Measurements from ENCODE around the gene SPIN1. TPM values are rescaled to one million over a fixed set of nuclear protein-coding genes. Genes with fewer than 3 reads are reported as not detected.

SPIN1 gene
- total and polyA plus RNA-seq, 2 donors (not counting 1 experiment from before 2014, with no cell fraction given), result 9.9 to 24.9 TPM

DNA sequence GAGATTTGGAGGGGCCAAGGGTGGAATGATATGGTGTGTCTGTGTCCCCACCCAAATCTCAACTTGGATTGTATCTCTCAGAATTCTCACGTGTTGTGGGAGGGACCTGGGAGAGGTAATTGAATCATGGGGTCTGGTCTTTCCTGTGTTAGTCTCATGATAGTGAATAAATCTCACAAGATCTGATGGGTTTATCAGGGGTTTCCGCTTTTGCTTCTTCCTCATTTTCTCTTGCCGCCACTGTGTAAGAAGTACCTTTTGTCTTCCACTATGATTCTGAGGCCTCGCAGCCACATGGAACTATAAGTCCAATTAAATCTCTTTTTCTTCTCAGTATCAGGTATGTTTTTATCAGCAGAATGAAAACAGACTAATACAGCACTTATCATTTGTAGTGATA, 29.5 kb upstream of the SPIN1 start:
- no peaks in the 10 kb centered on the region for H3K4me1 ChIP-seq (ENCODE audit: control insufficient read depth in 2 of 2, insufficient read depth in 2 of 2, low read length in 2 of 2)
- WGBS (ENCODE audit: insufficient coverage), result no CpG with 5 or more reads among the region's 4 CpGs
- peaks cover 12% of the 10 kb centered on the region for H3K27me3 Mint-ChIP-seq
- H3K36me3 ChIP-seq (replicated peaks in 1 of 2; ENCODE audit: control extremely low read depth in 1 of 2, control insufficient read depth in 1 of 2, extremely low read depth in 1 of 2, insufficient read depth in 2 of 2, low read length in 1 of 2), result no peaks in the 10 kb centered on the region
- H3K27ac Mint-ChIP-seq, result no peak overlapping the region
- no peak overlapping the region for H3K4me3 Mint-ChIP-seq
- H3K4me3 ChIP-seq (ENCODE audit: control extremely low read depth in 1 of 5, extremely low read depth in 1 of 5, insufficient read depth in 1 of 5, low read depth in 2 of 5, low read length in 4 of 5), result no peak overlapping the region
- no peak overlapping the region for H3K9ac ChIP-seq (ENCODE audit: low read length)
- no peaks in the 10 kb centered on the region for H4K20me1 ChIP-seq (ENCODE audit: control insufficient read depth, insufficient read depth, low read length, poor library complexity, severe bottlenecking)
- peaks cover 0 to 5% (median 0%) of the 10 kb centered on the region in 3 donors for H3K9me3 ChIP-seq (ENCODE audit: control extremely low read depth in 1 of 3, control insufficient read depth in 2 of 3, insufficient read depth in 1 of 3, low read length in 2 of 3)
- no peak for TF ChIP-seq CTCF (IDR thresholded peaks at IDR 0.05)
- no peak for TF ChIP-seq EZH2 (IDR thresholded peaks at IDR 0.05; ENCODE audit: borderline replicate concordance, insufficient read depth, low read depth, low read length, poor library complexity, severe bottlenecking)
- ChIA-PET POLR2A (no interaction called here), CTCF (interaction anchor here (0.7 kb wide), 1 partner anchor 265 kb away, joined by 4 read pairs; no protein-coding TSS in a partner anchor)
- no peak overlapping the region for H3K27ac ChIP-seq (ENCODE audit: low read length in 2 of 2)
- H2AFZ ChIP-seq (ENCODE audit: insufficient read depth, low read depth, low read length, poor library complexity, severe bottlenecking), result no peak overlapping the region
- DNase-seq, result no peak
- no peaks in the 10 kb centered on the region for H3K27me3 ChIP-seq (replicated peaks in 1 of 4; ENCODE audit: control extremely low read depth in 1 of 4, control insufficient read depth in 3 of 4, insufficient read depth in 4 of 4, low read length in 3 of 4)
- H3K9me3 Mint-ChIP-seq (ENCODE audit: insufficient read depth), result peaks cover 2% of the 10 kb centered on the region
- no peak for ATAC-seq (ENCODE audit: low read depth)
- H3K4me2 ChIP-seq (replicated peaks; ENCODE audit: low read depth, low read length, poor library complexity, severe bottlenecking), result no peak overlapping the region
- intact Hi-C loops (cut with micrococcal nuclease), result no loop called here
- no peaks in the 10 kb centered on the region for H3K79me2 ChIP-seq (ENCODE audit: control insufficient read depth, insufficient read depth, low read length)
- no peaks in the 10 kb centered on the region for H3K4me1 Mint-ChIP-seq

DNA sequence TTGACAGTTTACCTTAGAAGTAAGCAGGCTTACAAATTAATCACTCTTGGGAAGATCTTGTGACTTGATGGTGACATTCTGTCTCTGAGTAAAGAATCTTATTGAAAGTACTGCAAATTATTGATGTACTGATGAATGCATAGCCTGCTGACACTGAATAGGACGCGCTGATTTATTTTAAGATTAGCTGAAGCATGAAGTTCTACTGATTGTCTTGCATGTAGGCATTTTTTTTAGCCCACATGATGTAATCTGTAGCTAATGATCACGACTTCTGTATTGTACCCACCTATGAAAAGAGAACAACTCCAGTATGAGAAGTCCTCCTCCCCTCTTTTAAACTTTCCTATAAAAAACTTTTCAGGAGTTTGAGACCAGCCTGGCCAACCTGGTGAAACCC, 28.3 kb upstream of the SPIN1 start:
- no peak overlapping the region for H2AFZ ChIP-seq (ENCODE audit: insufficient read depth, low read depth, low read length, poor library complexity, severe bottlenecking)
- H3K4me3 ChIP-seq (ENCODE audit: control extremely low read depth in 1 of 5, extremely low read depth in 1 of 5, insufficient read depth in 1 of 5, low read depth in 2 of 5, low read length in 4 of 5), result no peak overlapping the region
- H3K27me3 ChIP-seq (replicated peaks in 1 of 4; ENCODE audit: control extremely low read depth in 1 of 4, control insufficient read depth in 3 of 4, insufficient read depth in 4 of 4, low read length in 3 of 4), result no peaks in the 10 kb centered on the region
- no peaks in the 10 kb centered on the region for H4K20me1 ChIP-seq (ENCODE audit: control insufficient read depth, insufficient read depth, low read length, poor library complexity, severe bottlenecking)
- peaks cover 12% of the 10 kb centered on the region for H3K27me3 Mint-ChIP-seq
- no peaks in the 10 kb centered on the region for H3K9me3 Mint-ChIP-seq (ENCODE audit: insufficient read depth)
- intact Hi-C loops (cut with micrococcal nuclease), result no loop called here
- no peak overlapping the region for H3K27ac ChIP-seq (ENCODE audit: low read length in 2 of 2)
- H3K4me3 Mint-ChIP-seq, result no peak overlapping the region
- ATAC-seq (ENCODE audit: low read depth), result no peak
- H3K4me1 Mint-ChIP-seq, result no peaks in the 10 kb centered on the region
- TF ChIP-seq CTCF (IDR thresholded peaks at IDR 0.05), result no peak
- H3K9ac ChIP-seq (ENCODE audit: low read length), result no peak overlapping the region
- H3K36me3 ChIP-seq (replicated peaks in 1 of 2; ENCODE audit: control extremely low read depth in 1 of 2, control insufficient read depth in 1 of 2, extremely low read depth in 1 of 2, insufficient read depth in 2 of 2, low read length in 1 of 2), result no peaks in the 10 kb centered on the region
- H3K27ac Mint-ChIP-seq, result no peak overlapping the region
- H3K9me3 ChIP-seq (ENCODE audit: control extremely low read depth in 1 of 3, control insufficient read depth in 2 of 3, insufficient read depth in 1 of 3, low read length in 2 of 3), result peaks cover 0 to 7% (median 0%) of the 10 kb centered on the region in 3 donors
- no peak for DNase-seq
- CTCF ChIA-PET, result no interaction called here
- WGBS (ENCODE audit: insufficient coverage), result no CpG with 5 or more reads among the region's 3 CpGs
- H3K4me2 ChIP-seq (replicated peaks; ENCODE audit: low read depth, low read length, poor library complexity, severe bottlenecking), result no peak overlapping the region
- POLR2A ChIA-PET, result no interaction called here
- H3K79me2 ChIP-seq (ENCODE audit: control insufficient read depth, insufficient read depth, low read length), result no peaks in the 10 kb centered on the region
- H3K4me1 ChIP-seq (ENCODE audit: control insufficient read depth in 2 of 2, insufficient read depth in 2 of 2, low read length in 2 of 2), result no peaks in the 10 kb centered on the region

All from B cell (primary cell).